K562 (cell line): ENCODE measurements around the gene THSD8. TPM values are rescaled to one million over a fixed set of nuclear protein-coding genes. Genes with fewer than 3 reads are reported as not detected.

ENCODE experiments used
- ATAC-seq: fragments of 200-7000 bp; cut with Tn5 transposase; 3 replicates; pipeline ENCODE4 v1.9.1; 2020; ENCODE audit warnings: moderate library complexity
- BruUV-seq: library from RNA; stranded (reverse); fragments of 400-500 nt; replicated peaks from 2 replicates; lab custom pipeline; 2021; lab: Mats Ljungman, UMichigan
- CTCF ChIA-PET: fragments of 300-600 bp; formaldehyde crosslinking; extraction: SDS; loops from one replicate; lab custom pipeline; 2021; ENCODE audit warnings: low intra/inter-chr PET ratio; lab: Yijun Ruan, JAX
- POLR2A ChIA-PET: fragments of 300-600, 350-650 bp; sonication (Branson Sonifier 250); formaldehyde crosslinking; extraction: SDS; loops from one replicate; lab custom pipeline; 2021; ENCODE audit warnings: antibody characterized with exemption, inconsistent platforms; lab: Yijun Ruan, JAX
- DNase-seq, 4 experiments: peaks; one replicate each; pipeline versions ENCODE4 v3.0.0 to v3.0.0-alpha.2; 2011 to 2018; ENCODE audit warnings: low spot score in 3 of 4, mixed read lengths in 3 of 4; ENCODE audit errors: extremely low read depth in 1 of 4
- FAIRE-seq: peaks from 2 replicates; lab custom pipeline; 2011; peaks lifted over from hg19 to GRCh38; lab: Jason Lieb, UNC
- H2AFZ ChIP-seq: 2 replicates; pipeline ENCODE4 v1.6.0; 2011; ENCODE audit warnings: low read depth, low read length, control low read depth, inconsistent platforms
- H3K27ac ChIP-seq: fragments of 200-600 bp; 3 replicates; pipeline ENCODE4 v1.8.0; 2011; ENCODE audit warnings: low read depth, mild to moderate bottlenecking, control low read depth, inconsistent platforms, low read length, moderate library complexity, mixed read lengths; ENCODE audit errors: extremely low read depth
- H3K27me3 ChIP-seq, 2 experiments: fragments of 300-600 bp in 1 of 2; 2 replicates in 1 of 2; 3 replicates in 1 of 2; pipeline versions ENCODE4 v1.6.0 to v1.8.0; 2011; ENCODE audit warnings: inconsistent platforms in 2 of 2, low read length in 2 of 2, mild to moderate bottlenecking in 1 of 2, mixed read lengths in 1 of 2, moderate library complexity in 1 of 2; ENCODE audit not compliant: control insufficient read depth in 2 of 2, insufficient read depth in 2 of 2
- H3K36me3 ChIP-seq: fragments of 300-600 bp; 3 replicates; pipeline ENCODE4 v1.8.0; 2011; ENCODE audit warnings: mild to moderate bottlenecking, low read length, inconsistent platforms; ENCODE audit not compliant: control insufficient read depth, insufficient read depth
- H3K4me1 ChIP-seq, 2 experiments: fragments of 200-600 bp in 1 of 2; replicated peaks in 1 of 2; 2 replicates in 1 of 2; 3 replicates in 1 of 2; pipeline versions ENCODE4 v1.5.1 to v1.8.0; 2011; ENCODE audit warnings: inconsistent platforms in 2 of 2, low read length in 2 of 2, mild to moderate bottlenecking in 1 of 2, mixed read lengths in 1 of 2, moderate library complexity in 1 of 2; ENCODE audit not compliant: control insufficient read depth in 2 of 2, insufficient read depth in 2 of 2
- H3K4me2 ChIP-seq: 2 replicates; pipeline ENCODE4 v1.6.1; 2011; ENCODE audit warnings: low read length, control low read depth, inconsistent platforms, mixed read lengths; ENCODE audit not compliant: insufficient read depth
- H3K4me3 ChIP-seq: fragments of 200-600 bp; sonication (generic), shearing (Covaris generic); 2 replicates; pipeline ENCODE4 v1.5.1; 2016; ENCODE audit warnings: control low read depth, inconsistent platforms
- H3K79me2 ChIP-seq: fragments of 200-600 bp; 3 replicates; pipeline ENCODE4 v1.8.0; 2011; ENCODE audit warnings: low read length, inconsistent platforms; ENCODE audit not compliant: control insufficient read depth, insufficient read depth
- H3K9ac ChIP-seq, 2 experiments: 2 replicates each; pipeline versions ENCODE4 v1.6.0 to v1.6.1; 2011; ENCODE audit warnings: low read depth in 2 of 2, low read length in 2 of 2, control low read depth in 1 of 2, inconsistent platforms in 1 of 2, mild to moderate bottlenecking in 1 of 2, mixed read lengths in 1 of 2; ENCODE audit not compliant: insufficient read depth in 1 of 2
- H3K9me1 ChIP-seq: one replicate; pipeline ENCODE4 v1.6.0; 2011; ENCODE audit warnings: inconsistent platforms, mild to moderate bottlenecking, low read length, moderate library complexity; ENCODE audit not compliant: control insufficient read depth, insufficient read depth
- H3K9me3 ChIP-seq: replicated peaks from 2 replicates; pipeline ENCODE4 v1.5.1; 2011; ENCODE audit warnings: low read depth, low read length, inconsistent platforms; ENCODE audit not compliant: control insufficient read depth, insufficient read depth
- H4K20me1 ChIP-seq: replicated peaks from 2 replicates; pipeline ENCODE4 v1.6.1; 2011; ENCODE audit warnings: low read length, inconsistent platforms, mixed read lengths; ENCODE audit not compliant: control insufficient read depth, insufficient read depth
- BCOR ChIP-seq: fragments of 450-650 bp; IDR thresholded peaks from 2 replicates; pipeline ENCODE4 v1.6.1; 2016
- DPF2 ChIP-seq: fragments of 450-650 bp; IDR thresholded peaks from 2 replicates; pipeline ENCODE4 v1.6.1; 2016
- GATA2 ChIP-seq: sonication (generic); formaldehyde crosslinking; IDR thresholded peaks from 2 replicates; pipeline ENCODE4 v1.4.0; 2020; ENCODE audit warnings: mild to moderate bottlenecking, missing genetic modification reagents
- HDAC8 ChIP-seq: fragments of 450-650 bp; IDR thresholded peaks from 2 replicates; pipeline ENCODE4 v1.6.1; 2016; ENCODE audit warnings: mild to moderate bottlenecking, missing genetic modification characterization, moderate library complexity, missing compliant biosample characterization
- KDM1A ChIP-seq, 2 experiments: fragments of 450-650 bp; IDR thresholded peaks; 2 replicates each; pipeline ENCODE4 v1.6.1; 2016; ENCODE audit warnings: mild to moderate bottlenecking in 2 of 2
- PRDM10 ChIP-seq: fragments of 450-650 bp; IDR thresholded peaks from 2 replicates; pipeline ENCODE4 v1.6.1; 2018; ENCODE audit not compliant: partially characterized antibody
- RBM25 ChIP-seq: fragments of 200-400 bp; formaldehyde crosslinking; IDR thresholded peaks from 2 replicates; pipeline ENCODE4 v1.6.1; 2018; ENCODE audit warnings: low read length, low read depth, moderate library complexity; ENCODE audit not compliant: severe bottlenecking
- SRSF3 ChIP-seq: fragments of 200-400 bp; formaldehyde crosslinking; IDR thresholded peaks from 2 replicates; pipeline ENCODE4 v1.6.1; 2016; ENCODE audit warnings: mild to moderate bottlenecking, low read length, moderate library complexity; ENCODE audit not compliant: insufficient read depth
- STAT5B ChIP-seq: fragments of 250-450 bp; sonication (Bioruptor Pico); IDR thresholded peaks from 2 replicates; pipeline ENCODE4 v1.8.0; 2021; ENCODE audit warnings: mild to moderate bottlenecking, inconsistent platforms
- ZBTB33 ChIP-seq: sonication (generic); formaldehyde crosslinking; IDR thresholded peaks from 2 replicates; pipeline ENCODE4 v1.8.1; 2023; ENCODE audit warnings: mild to moderate bottlenecking, missing genetic modification reagents
- ZNF121 ChIP-seq: sonication (generic); formaldehyde crosslinking; conservative IDR thresholded peaks from 2 replicates; pipeline ENCODE4 v1.8.0; 2022; ENCODE audit warnings: missing genetic modification reagents
- ZNF140 ChIP-seq: fragments of 250-450 bp; sonication (Bioruptor Pico); IDR thresholded peaks from 2 replicates; pipeline ENCODE4 v1.8.0; 2021; ENCODE audit warnings: moderate library complexity, mild to moderate bottlenecking, inconsistent platforms
- ZNF354B ChIP-seq: fragments of 250-450 bp; sonication (Bioruptor Pico); IDR thresholded peaks from 2 replicates; pipeline ENCODE4 v1.4.0; 2020
- WGBS: fragments of 100-300 bp; shearing (Covaris generic); methylation state at CpG from one replicate; pipeline ENCODE4 v1.1.6; 2016; ENCODE audit warnings: low coverage, mixed read lengths; ENCODE audit not compliant: insufficient coverage; ENCODE audit errors: missing lambda C conversion rate; 5-methylcytosine and 5-hydroxymethylcytosine counted together
- in situ Hi-C: fragments of 300-500 bp; cut with MboI; formaldehyde crosslinking; loops from 4 replicates; pipeline ENCODE4 v1.15.0; 2018; ENCODE audit warnings: inconsistent platforms, mixed read lengths
- intact Hi-C: fragments of 100-400 bp; cut with micrococcal nuclease; formaldehyde crosslinking; loops from 2 replicates; pipeline ENCODE4 v1.14.2; 2022
- polyA plus RNA-seq, 8 experiments: library from polyadenylated mRNA; depleted of rRNA in 4 of 8; stranded (reverse) in 5 of 8; unstranded in 3 of 8; fragments of >200 nt; fragmentation: Nextera tagmentation in 2 of 8; fragmentation: Illumina TruSeq in 1 of 8; extraction: Ambion mirVana in 2 of 8; extraction: Trizol in 1 of 8; gene quantifications; 2 replicates each; pipeline versions ENCODE4 v1.2.1 to v1.2.3, GENCODE V29; 2011 to 2014; ENCODE audit warnings: inconsistent platforms in 1 of 8, missing spikeins in 1 of 8
- total RNA-seq, 7 experiments: library from RNA; depleted of rRNA in 6 of 7; stranded (reverse); fragments of >200 nt in 6 of 7; fragmentation: Illumina TruSeq in 2 of 7; extraction: Trizol in 2 of 7; gene quantifications; 2 replicates each; pipeline versions ENCODE4 v1.2.1 to v1.2.3, GENCODE V29; 2011 to 2021; ENCODE audit warnings: low replicate concordance in 1 of 7

Gene THSD8
- total and polyA plus RNA-seq, 9 of the 15 experiments (the other 6 are each of a cell fraction or from before 2014, with no cell fraction given), result 8.4 to 42.4 (median 19.9) TPM; not detected in 2

GRCh38 chr19:12802267-12803106 is 618 bp downstream of the THSD8 start:
- Histone ChIP-seq H3K79me2 (peaks cover 41% of the 10 kb centered on the region), H3K4me3 (peak overlapping the region; percentile 76), H3K4me1 (peaks cover 25 to 65% of the 10 kb centered on the region in 2 experiments; a peak in 4 of 5 replicates), H2AFZ (peak overlapping the region; percentile 97), H3K27me3 (no peaks in the 10 kb centered on the region), H4K20me1 (no peaks in the 10 kb centered on the region), H3K9me3 (no peaks in the 10 kb centered on the region), H3K27ac (peak overlapping the region; percentile 90; the same call in 1 of the 3 replicates), H3K9me1 (no peaks in the 10 kb centered on the region), H3K36me3 (peaks cover 29% of the 10 kb centered on the region; the same call in 2 of the 3 replicates), H3K4me2 (peak overlapping the region; percentile 82), H3K9ac (peak overlapping the region; percentile 90 to 96; a peak in 3 of 4 replicates)
- intact Hi-C loops, result no loop called here
- FAIRE-seq (no peak), ATAC-seq (no peak), DNase-seq (peak in 1 of 4 experiments; percentile 16)
- BruUV-seq, result no TSS peak
- CTCF ChIA-PET, result interaction anchor here (0.6 to 0.7 kb wide), 2 partner anchors 9 to 501 kb away, joined by 3 to 4 read pairs; no protein-coding TSS in a partner anchor
- in situ Hi-C loops, result no loop called here
- 33% methylated on average over 22 of the region's 22 CpGs for WGBS
- POLR2A ChIA-PET, result interaction anchor here (1.1 to 2.5 kb wide), 4 partner anchors 10 to 40 kb away, joined by 3 to 29 read pairs (median 4); partner anchors contain the start of gene JUNB
- TF ChIP-seq DPF2 (0 out of 2 replicates have a peak, but pooled peaks have one; percentile 28), HDAC8 (no peak), BCOR (peak; percentile 78; the same call in 1 of the 2 replicates), SRSF3 (no peak), GATA2 (CRISPR knock-in tag) (peak; percentile 9; the same call in 1 of the 2 replicates), ZBTB33 (CRISPR knock-in tag) (peak; percentile 37; the same call in 1 of the 2 replicates), ZNF354B (no peak), PRDM10 (no peak), KDM1A (IDR thresholded peaks at IDR 0.05) (peak; percentile 40 to 47; a peak in 2 of 4 replicates), ZNF140 (no peak), RBM25 (peak; percentile 60), STAT5B (no peak), ZNF121 (peak; percentile 96)
